ENCODE results near the gene RTN4RL1. TPM values are rescaled to one million over a fixed set of nuclear protein-coding genes. Genes with fewer than 3 reads are reported as not detected.
A peak's percentile ranks its signal among the peaks of the same experiment; 100 is the strongest.

The RTN4RL1 gene
- total and polyA plus RNA-seq, 2 donors from 2014 or later: 2.0 to 10.7 TPM

DNA sequence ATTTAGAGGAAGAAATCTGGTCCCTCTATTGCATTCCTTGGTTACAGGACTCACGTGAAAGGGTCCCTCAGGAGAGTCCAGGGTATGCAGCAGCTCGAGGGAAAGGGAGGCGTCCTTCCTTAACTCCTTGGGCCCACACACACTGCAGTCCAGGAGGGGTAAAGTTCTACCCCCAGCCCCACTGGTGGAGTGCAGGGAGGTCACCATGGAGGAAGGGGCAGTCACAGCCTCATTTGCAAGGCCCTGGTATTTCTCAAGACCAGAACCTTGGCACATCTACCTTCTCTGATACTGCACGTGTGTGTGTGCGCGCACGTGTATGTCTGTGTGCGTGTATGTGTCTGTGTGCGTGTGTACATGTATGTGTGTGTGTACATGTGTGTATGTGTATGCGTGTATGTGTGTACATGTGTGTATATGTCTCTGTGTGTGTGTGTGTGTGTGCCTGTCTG, 40.8 kb upstream of the RTN4RL1 start:
- peaks cover 0 to 13% (median 7%) of the 10 kb centered on the region in 3 donors for H3K4me1 ChIP-seq (ENCODE audit: control insufficient read depth in 2 of 3, insufficient read depth in 2 of 3, low read depth in 1 of 3, low read length in 3 of 3)
- TF ChIP-seq CTCF (IDR thresholded peaks at IDR 0.05; ENCODE audit: borderline replicate concordance, extremely low read depth, insufficient read depth): no peak
- peak in 2 of 5 donors; percentile 25 to 26 for DNase-seq
- FAIRE-seq: no peak
- peak overlapping the region; percentile 58 to 60 for H3K27ac ChIP-seq (ENCODE audit: low read depth in 2 of 2, low read length in 2 of 2)
- H3K9me3 ChIP-seq (ENCODE audit: control insufficient read depth in 2 of 3, insufficient read depth in 1 of 3, low read length in 3 of 3): no peaks in the 10 kb centered on the region
- peaks cover 0 to 6% (median 0%) of the 10 kb centered on the region in 3 donors for H3K36me3 ChIP-seq (ENCODE audit: control insufficient read depth in 2 of 3, insufficient read depth in 3 of 3, low read length in 3 of 3)
- no peak overlapping the region for H3K4me3 ChIP-seq (ENCODE audit: low read length in 3 of 3)
- no peak overlapping the region for H3K9ac ChIP-seq (ENCODE audit: low read length in 3 of 3)
- H3K27me3 ChIP-seq (ENCODE audit: control insufficient read depth, insufficient read depth, low read length): no peaks in the 10 kb centered on the region
- intact Hi-C loops (cut with DNase I): no loop called here

DNA sequence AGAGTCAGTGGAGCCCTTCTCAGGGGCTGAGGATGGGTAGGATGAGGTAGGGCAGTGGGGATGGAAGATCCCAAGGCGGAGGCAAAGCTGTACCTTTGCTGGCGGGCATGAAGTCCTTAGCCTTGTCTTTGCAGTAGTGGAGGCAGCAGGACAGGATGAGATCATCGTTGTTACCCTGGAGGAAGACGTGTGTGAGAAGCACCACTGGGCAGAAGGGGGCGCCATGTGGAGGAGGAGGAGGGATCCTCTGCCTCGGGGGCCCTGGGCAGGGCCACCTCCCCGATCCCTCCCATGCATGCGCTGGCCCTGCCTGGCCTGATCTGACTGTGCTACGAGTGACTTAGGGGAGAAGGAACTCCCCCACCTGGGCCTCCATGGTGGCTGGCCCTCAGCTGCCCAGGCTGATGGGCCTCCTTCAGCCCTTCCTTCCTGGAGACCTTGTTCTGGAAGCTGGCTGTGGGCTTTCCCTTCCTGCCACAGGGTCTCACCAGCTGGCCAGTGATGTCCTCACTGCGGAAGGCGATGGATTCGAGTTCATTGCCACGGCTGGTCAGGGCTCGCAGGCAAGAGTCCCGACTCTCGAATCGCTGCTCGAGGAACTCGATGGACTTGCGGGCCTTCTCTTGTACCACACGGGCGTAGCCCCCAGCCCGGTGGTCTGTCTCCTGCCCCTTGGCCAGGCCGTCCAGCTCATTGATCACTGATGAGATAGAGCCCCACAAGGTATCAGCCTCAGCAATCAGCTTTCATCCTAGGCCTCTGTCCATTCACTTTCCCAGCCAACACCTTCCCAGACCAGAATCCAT, 40.0 kb upstream of the RTN4RL1 start:
- H3K27ac ChIP-seq (ENCODE audit: low read depth in 2 of 2, low read length in 2 of 2): peak overlapping the region; percentile 29 to 59
- H3K4me1 ChIP-seq (ENCODE audit: control insufficient read depth in 2 of 3, insufficient read depth in 2 of 3, low read depth in 1 of 3, low read length in 3 of 3): peaks cover 0 to 16% (median 7%) of the 10 kb centered on the region in 3 donors
- no peak for FAIRE-seq

DNA sequence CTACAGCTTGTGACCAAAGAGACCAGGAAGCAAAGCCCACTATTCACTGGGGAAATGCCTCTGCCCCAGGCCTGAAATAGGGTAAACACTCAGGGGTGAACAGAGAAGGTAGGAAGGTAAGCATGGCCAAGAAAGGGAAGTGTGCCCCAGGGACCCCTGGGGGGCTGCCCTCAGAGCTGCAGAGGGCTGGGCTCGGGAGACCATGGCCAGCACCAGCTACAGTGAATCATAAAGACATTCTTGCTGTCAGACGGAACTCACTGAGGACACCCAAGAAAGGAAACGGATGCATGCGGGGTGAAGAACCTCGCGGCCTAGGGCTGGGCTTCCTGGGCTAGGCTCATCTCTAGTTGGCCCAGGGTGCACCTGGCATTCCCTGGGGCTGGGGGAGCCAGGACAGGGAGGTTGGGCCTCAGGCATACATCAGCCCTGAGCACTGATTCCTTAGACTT, 39.4 kb upstream of the RTN4RL1 start:
- FAIRE-seq: no peak
- Histone ChIP-seq H3K36me3 (ENCODE audit: control insufficient read depth in 2 of 3, insufficient read depth in 3 of 3, low read length in 3 of 3) (peaks cover 0 to 6% (median 0%) of the 10 kb centered on the region in 3 donors), H3K4me1 (ENCODE audit: control insufficient read depth in 2 of 3, insufficient read depth in 2 of 3, low read depth in 1 of 3, low read length in 3 of 3) (peaks cover 0 to 18% (median 7%) of the 10 kb centered on the region in 3 donors), H3K9ac (ENCODE audit: low read length in 3 of 3) (no peak overlapping the region), H3K27me3 (ENCODE audit: control insufficient read depth, insufficient read depth, low read length) (peaks cover 2% of the 10 kb centered on the region), H3K27ac (ENCODE audit: low read depth in 2 of 2, low read length in 2 of 2) (peak overlapping the region; percentile 29 to 38), H3K9me3 (ENCODE audit: control insufficient read depth in 2 of 3, insufficient read depth in 1 of 3, low read length in 3 of 3) (no peaks in the 10 kb centered on the region), H3K4me3 (ENCODE audit: low read length in 3 of 3) (no peak overlapping the region)
- intact Hi-C loops (cut with DNase I): no loop called here
- TF ChIP-seq CTCF (IDR thresholded peaks at IDR 0.05; ENCODE audit: borderline replicate concordance, extremely low read depth, insufficient read depth): no peak
- DNase-seq: peak in 3 of 5 donors; percentile 28 to 56 (median 53)

More for the DNA sequence above, 40.0 kb upstream of the RTN4RL1 start:
- Histone ChIP-seq H3K9ac (ENCODE audit: low read length in 3 of 3) (no peak overlapping the region), H3K27me3 (ENCODE audit: control insufficient read depth, insufficient read depth, low read length) (peaks cover 2% of the 10 kb centered on the region), H3K36me3 (ENCODE audit: control insufficient read depth in 2 of 3, insufficient read depth in 3 of 3, low read length in 3 of 3) (peaks cover 0 to 6% (median 0%) of the 10 kb centered on the region in 3 donors), H3K9me3 (ENCODE audit: control insufficient read depth in 2 of 3, insufficient read depth in 1 of 3, low read length in 3 of 3) (no peaks in the 10 kb centered on the region), H3K4me3 (ENCODE audit: low read length in 3 of 3) (no peak overlapping the region)
- intact Hi-C loops (cut with DNase I): no loop called here
- TF ChIP-seq CTCF (IDR thresholded peaks at IDR 0.05; ENCODE audit: borderline replicate concordance, extremely low read depth, insufficient read depth): no peak
- peak in 3 of 5 donors; percentile 56 to 84 (median 76) for DNase-seq
